GM12873 (cell line): ENCODE results near the gene PRDM16.

ENCODE experiments used
- TF ChIP-seq, protein P1 (sequence below): IDR thresholded peaks from 2 replicates; pipeline ENCODE4 v1.5.1; 2012; ENCODE audit warnings: low read depth, mild to moderate bottlenecking, moderate library complexity, low read length, control low read depth; ENCODE audit not compliant: insufficient read depth; ENCODE audit errors: missing control alignments

The PRDM16 gene

DNA sequence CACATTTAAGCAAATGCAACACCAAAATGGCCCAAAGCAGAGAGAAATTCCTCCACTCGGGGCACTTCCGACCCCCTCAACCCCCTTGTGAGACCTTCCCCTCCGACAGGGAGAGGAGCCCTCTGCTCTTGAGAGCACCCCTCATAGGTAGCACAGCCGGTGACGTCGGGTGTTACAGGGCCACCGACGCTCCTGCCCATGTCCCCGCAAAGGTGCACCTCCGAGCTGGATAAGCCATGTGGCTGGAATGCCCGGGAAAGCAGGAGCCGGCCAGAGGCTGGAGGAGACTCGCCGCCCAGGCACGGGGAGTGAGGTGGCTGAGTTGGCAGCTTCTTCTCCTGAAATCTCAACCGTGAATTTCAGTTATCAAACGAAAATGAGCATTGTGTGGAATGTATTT lies 318.4 kb downstream of the PRDM16 start:
- TF ChIP-seq, protein P1, sequence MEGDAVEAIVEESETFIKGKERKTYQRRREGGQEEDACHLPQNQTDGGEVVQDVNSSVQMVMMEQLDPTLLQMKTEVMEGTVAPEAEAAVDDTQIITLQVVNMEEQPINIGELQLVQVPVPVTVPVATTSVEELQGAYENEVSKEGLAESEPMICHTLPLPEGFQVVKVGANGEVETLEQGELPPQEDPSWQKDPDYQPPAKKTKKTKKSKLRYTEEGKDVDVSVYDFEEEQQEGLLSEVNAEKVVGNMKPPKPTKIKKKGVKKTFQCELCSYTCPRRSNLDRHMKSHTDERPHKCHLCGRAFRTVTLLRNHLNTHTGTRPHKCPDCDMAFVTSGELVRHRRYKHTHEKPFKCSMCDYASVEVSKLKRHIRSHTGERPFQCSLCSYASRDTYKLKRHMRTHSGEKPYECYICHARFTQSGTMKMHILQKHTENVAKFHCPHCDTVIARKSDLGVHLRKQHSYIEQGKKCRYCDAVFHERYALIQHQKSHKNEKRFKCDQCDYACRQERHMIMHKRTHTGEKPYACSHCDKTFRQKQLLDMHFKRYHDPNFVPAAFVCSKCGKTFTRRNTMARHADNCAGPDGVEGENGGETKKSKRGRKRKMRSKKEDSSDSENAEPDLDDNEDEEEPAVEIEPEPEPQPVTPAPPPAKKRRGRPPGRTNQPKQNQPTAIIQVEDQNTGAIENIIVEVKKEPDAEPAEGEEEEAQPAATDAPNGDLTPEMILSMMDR = no peak

GRCh38 chr1:3389093-3389833 lies 320.3 kb downstream of the PRDM16 start:
- TF ChIP-seq, protein P1 = no peak

GRCh38 chr1:3390291-3390690 lies 321.3 kb downstream of the PRDM16 start:
- TF ChIP-seq, protein P1 = no peak

GRCh38 chr1:3391711-3392110 lies 322.7 kb downstream of the PRDM16 start:
- TF ChIP-seq, protein P1 = no peak

DNA sequence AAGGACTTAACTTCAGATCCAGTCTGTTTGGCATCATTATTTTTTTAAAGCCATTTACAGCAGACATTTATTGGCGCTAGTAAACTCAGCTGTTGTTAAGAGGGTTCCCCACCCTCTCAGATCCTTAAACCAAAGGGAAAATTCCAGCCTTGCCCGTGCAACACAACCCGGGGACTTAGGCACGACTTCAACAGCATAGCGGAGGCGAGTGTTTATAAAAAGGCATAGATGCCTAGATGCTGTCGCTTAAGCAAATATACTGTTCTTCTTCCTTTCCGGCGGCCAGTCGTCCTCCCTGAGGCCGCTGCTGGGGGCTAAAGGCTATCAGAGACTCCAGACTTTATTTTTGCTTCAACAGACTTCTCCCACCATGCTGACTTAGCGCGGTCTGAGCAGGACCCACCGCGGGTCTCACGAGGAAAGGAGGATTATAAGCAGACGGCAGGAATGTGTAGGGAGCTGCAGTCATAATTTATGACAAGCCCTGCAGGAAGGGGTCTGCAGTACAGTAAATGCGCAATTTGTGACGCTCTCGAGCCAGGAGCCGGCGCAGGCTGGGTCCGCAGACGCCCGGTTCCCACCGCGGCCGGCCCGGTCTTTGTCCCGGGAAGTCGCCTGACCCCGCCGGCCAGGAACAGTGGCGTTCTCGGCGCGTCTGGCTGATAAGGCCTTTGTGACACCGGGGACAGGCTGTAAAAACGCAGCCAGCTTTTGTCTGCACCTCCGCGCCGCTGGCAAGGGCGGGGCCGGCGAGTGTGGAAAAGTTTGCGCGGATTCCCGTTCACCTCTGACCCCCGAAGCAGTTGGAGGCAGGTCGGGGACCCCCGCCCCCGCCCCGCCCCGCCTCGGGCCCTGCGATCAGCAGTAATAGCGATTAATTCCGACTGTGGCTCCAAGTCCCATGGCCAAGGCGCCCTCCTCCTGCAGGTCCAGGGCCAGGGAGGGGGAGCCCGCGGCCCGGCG lies 324.3 kb downstream of the PRDM16 start:
- TF ChIP-seq, protein P1 = no peak

DNA sequence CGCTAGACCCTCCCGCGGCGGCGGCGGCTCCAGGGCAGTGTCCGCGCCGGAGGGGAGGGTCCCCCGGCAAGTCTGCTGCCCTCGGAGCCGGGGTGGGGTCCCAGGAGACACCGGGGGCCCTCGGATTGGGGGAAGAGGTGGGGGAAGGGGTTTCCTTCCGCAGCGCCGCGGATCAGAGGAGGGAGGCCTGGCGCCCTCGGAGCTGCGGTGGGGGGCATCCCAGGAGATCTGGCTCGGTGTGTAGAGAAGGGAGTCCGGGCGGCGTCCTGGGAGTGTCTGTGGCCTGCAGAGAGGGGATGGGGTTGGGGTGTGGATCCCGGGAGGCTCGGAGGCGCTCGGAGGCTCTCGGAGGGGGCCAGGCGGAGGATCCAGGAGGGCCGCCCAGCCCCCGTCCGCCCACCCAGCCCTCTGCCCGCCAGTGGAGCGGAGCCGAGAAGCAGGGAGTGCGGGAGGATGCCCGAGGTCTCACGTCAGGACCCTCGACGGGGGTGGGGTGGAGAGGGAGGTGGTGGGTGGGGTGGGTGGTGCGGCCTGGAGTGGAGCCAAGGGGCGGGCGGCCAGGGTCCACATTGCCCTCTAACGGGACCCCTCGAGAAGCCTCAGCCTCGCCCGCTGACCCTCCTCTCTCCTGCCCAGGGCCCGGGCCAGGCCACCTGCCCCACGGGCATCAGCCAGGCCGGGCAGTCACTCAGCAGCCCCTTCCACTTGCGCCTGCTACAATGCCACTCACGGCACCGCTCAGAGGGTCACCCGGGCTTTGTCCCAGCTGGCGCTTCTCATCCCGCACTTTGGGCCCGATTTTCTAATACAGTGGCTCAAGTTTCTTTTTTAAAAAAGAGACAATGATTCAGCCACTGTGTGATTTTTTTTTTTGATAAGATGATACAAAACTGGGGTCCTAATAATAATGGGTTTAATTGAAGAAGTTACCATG lies 325.3 kb downstream of the PRDM16 start:
- TF ChIP-seq, protein P1 = no peak
